ENCODE results near the gene ARHGAP44.

DNA sequence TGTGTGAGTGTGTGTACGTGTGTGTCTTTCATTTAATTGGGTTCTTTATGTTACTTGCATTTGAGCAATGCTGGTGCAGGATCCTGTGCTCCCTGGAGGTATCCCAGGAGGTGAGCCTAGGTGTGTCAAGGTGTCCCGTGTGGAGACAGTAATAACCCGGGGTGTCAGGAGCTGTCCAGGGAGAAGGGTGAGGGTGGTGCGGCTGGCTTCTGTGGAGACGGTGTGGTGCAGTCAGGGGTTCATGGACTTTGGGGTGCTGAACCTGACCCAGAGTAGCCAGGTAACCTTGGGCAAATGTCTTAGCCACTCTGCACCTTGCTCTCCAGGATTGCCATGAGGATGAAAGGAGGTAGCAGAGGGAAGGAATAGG is 235.9 kb downstream of the ARHGAP44 start:
- TF ChIP-seq CTCF (conservative IDR thresholded peaks at IDR 0.05) = no peak
- no peak for TF ChIP-seq ZFX (IDR thresholded peaks at IDR 0.05)
